Left ventricle myocardium inferior (tissue), 1 donor: ENCODE data around the gene ZNF283. TPM values are rescaled to one million over a fixed set of nuclear protein-coding genes. Genes with fewer than 3 reads are reported as not detected.

Experiments used
- DNase-seq: peaks from one replicate; pipeline ENCODE4 v3.0.0-alpha.2; 2020
- H3K27ac ChIP-seq: fragments of 200-600 bp; replicated peaks from 2 replicates; pipeline ENCODE4 v1.8.0; 2021
- H3K27me3 ChIP-seq: fragments of 200-600 bp; 2 replicates; pipeline ENCODE4 v1.8.0; 2021; ENCODE audit warnings: low read depth
- H3K36me3 ChIP-seq: fragments of 200-600 bp; 2 replicates; pipeline ENCODE4 v1.8.0; 2021
- H3K4me1 ChIP-seq: fragments of 200-600 bp; 2 replicates; pipeline ENCODE4 v1.8.0; 2021
- H3K4me3 ChIP-seq: fragments of 200-600 bp; 2 replicates; pipeline ENCODE4 v1.8.0; 2021; ENCODE audit warnings: mild to moderate bottlenecking, moderate library complexity
- H3K9me3 ChIP-seq: fragments of 200-600 bp; replicated peaks from 2 replicates; pipeline ENCODE4 v1.8.0; 2021
- CTCF ChIP-seq: fragments of 200-600 bp; IDR thresholded peaks from 2 replicates; pipeline ENCODE4 v1.8.0; 2021; ENCODE audit warnings: antibody characterized with exemption, mild to moderate bottlenecking, borderline replicate concordance
- intact Hi-C: fragments of 100-400 bp; cut with micrococcal nuclease; formaldehyde crosslinking; loops from one replicate; pipeline ENCODE4 v1.11.0; 2022
- total RNA-seq: library from RNA; stranded (reverse); fragmentation: NEBNext Ultra II Directional; extraction: Animal tissue kit (Norgen Biotek cat#: 25700); gene quantifications from one replicate; pipeline ENCODE4 v1.2.1, GENCODE V29; 2021
- donor health status: DM: no; HTN: yes; CAD: no; lungs with severe emphysema.

Gene ZNF283
- total RNA-seq, 1 donor from 2014 or later: 14.7 TPM

GRCh38 chr19:43895727-43896308 lies 68.7 kb downstream of the ZNF283 start:
- Histone ChIP-seq H3K27me3 (no peaks in the 10 kb centered on the region), H3K36me3 (peaks cover 61% of the 10 kb centered on the region), H3K9me3 (peaks cover 87% of the 10 kb centered on the region), H3K4me1 (peaks cover 11% of the 10 kb centered on the region), H3K27ac (no peak overlapping the region), H3K4me3 (no peak overlapping the region)
- no peak for TF ChIP-seq CTCF
- intact Hi-C loops: no loop called here
- no peak for DNase-seq

Other genes starting within 250 kb of the ZNF283 start
- 26.1 TPM for gene IRGQ, start 231.2 kb upstream of the ZNF283 start, total RNA-seq
- gene ZNF576, start 230.7 kb upstream of the ZNF283 start, total RNA-seq: 11.3 TPM
- gene SRRM5, start 215.2 kb upstream of the ZNF283 start, total RNA-seq: 0.30 TPM
- gene ZNF428, start 207.7 kb upstream of the ZNF283 start, total RNA-seq: 32.3 TPM
- 6.9 TPM for gene CADM4, start 187.5 kb upstream of the ZNF283 start, total RNA-seq
- 3.5 TPM for gene PLAUR, start 157.2 kb upstream of the ZNF283 start, total RNA-seq
- not detected for gene IRGC, start 111.2 kb upstream of the ZNF283 start, total RNA-seq
- 18.9 TPM for gene SMG9, start 72.4 kb upstream of the ZNF283 start, total RNA-seq
- gene KCNN4, start 46.3 kb upstream of the ZNF283 start, total RNA-seq: 0.38 TPM
- 1.3 TPM for gene LYPD5, start 24.9 kb upstream of the ZNF283 start, total RNA-seq
- 9.2 TPM for gene ZNF404, start 56.6 kb downstream of the ZNF283 start, total RNA-seq
- gene ZNF45, start 108.0 kb downstream of the ZNF283 start, total RNA-seq: 6.4 TPM
- gene ZNF221, start 123.9 kb downstream of the ZNF283 start, total RNA-seq: 3.7 TPM
- 7.3 TPM for gene ZNF155, start 156.9 kb downstream of the ZNF283 start, total RNA-seq
- 3.5 TPM for gene ZNF230, start 175.6 kb downstream of the ZNF283 start, total RNA-seq
- gene ZNF222, start 198.1 kb downstream of the ZNF283 start, total RNA-seq: 4.6 TPM
- 2.9 TPM for gene ZNF223, start 224.7 kb downstream of the ZNF283 start, total RNA-seq
- 1.9 TPM for gene ZNF284, start 244.8 kb downstream of the ZNF283 start, total RNA-seq